ENCODE measurements around the gene CLSTN2. TPM values are rescaled to one million over a fixed set of nuclear protein-coding genes. Genes with fewer than 3 reads are reported as not detected.

CLSTN2 gene
- polyA plus RNA-seq, 3 donors: not detected

DNA sequence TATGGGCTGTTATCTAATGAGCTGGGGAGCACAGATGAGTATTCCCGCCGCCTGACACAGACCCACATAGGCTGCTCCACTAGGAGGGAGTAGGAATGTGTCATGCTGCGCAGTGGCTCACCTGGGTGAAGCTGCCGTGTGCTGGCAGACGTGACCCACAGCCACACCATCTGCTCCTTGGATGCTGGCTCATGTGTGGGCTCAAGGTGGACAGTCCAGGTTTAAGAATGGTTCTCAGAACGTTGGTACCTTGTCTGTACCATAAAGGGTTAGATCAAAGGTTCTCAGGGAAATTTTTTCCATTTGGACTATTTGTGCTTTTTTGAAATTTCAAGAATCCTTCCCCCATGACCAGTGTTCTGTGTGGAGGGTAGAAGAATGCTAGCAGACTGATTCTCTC, 403.9 kb downstream of the CLSTN2 start:
- WGBS (ENCODE audit: insufficient coverage): 98% methylated on average over 5 of the region's 6 CpGs

GRCh38 chr3:140341203-140341602, 406.2 kb downstream of the CLSTN2 start:
- H3K4me3 Mint-ChIP-seq: no peak overlapping the region
- DNase-seq: no peak
- Histone ChIP-seq H3K4me1 (ENCODE audit: control insufficient read depth in 1 of 2, insufficient read depth in 2 of 2, low read length in 2 of 2) (no peaks in the 10 kb centered on the region), H3K4me3 (replicated peaks in 1 of 3; ENCODE audit: low read depth in 2 of 3, low read length in 3 of 3) (no peak overlapping the region), H3K9me3 (replicated peaks in 1 of 2; ENCODE audit: control insufficient read depth in 1 of 2, insufficient read depth in 1 of 2, low read length in 2 of 2) (peaks cover 0 to under 1% of the 10 kb centered on the region in 2 donors), H3K36me3 (replicated peaks in 1 of 2; ENCODE audit: control insufficient read depth in 1 of 2, insufficient read depth in 2 of 2, low read length in 2 of 2) (no peaks in the 10 kb centered on the region), H3K9ac (ENCODE audit: insufficient read depth, low read length, poor library complexity, severe bottlenecking) (no peak overlapping the region), H2AFZ (ENCODE audit: insufficient read depth, low read depth, low read length, poor library complexity, severe bottlenecking) (no peak overlapping the region), H3K4me2 (replicated peaks; ENCODE audit: extremely low read depth, low read length, poor library complexity, severe bottlenecking) (no peak overlapping the region), H3K27me3 (ENCODE audit: control insufficient read depth in 2 of 2, insufficient read depth in 2 of 2, low read length in 2 of 2) (no peaks in the 10 kb centered on the region), H3K79me2 (ENCODE audit: insufficient read depth, low read length) (no peaks in the 10 kb centered on the region), H3K27ac (ENCODE audit: low read depth in 1 of 2, low read length in 2 of 2) (no peak overlapping the region), H4K20me1 (ENCODE audit: insufficient read depth, low read length) (no peaks in the 10 kb centered on the region)
- H3K27ac Mint-ChIP-seq: no peak overlapping the region
- H3K4me1 Mint-ChIP-seq: no peaks in the 10 kb centered on the region
- peaks cover 0 to 13% (median 7%) of the 10 kb centered on the region in 7 donors for H3K9me3 Mint-ChIP-seq
- intact Hi-C loops (cut with micrococcal nuclease): no loop called here
- no peaks in the 10 kb centered on the region for H3K36me3 Mint-ChIP-seq
- no peaks in the 10 kb centered on the region for H3K27me3 Mint-ChIP-seq (ENCODE audit: low read depth in 3 of 3)
- TF ChIP-seq, protein P1, sequence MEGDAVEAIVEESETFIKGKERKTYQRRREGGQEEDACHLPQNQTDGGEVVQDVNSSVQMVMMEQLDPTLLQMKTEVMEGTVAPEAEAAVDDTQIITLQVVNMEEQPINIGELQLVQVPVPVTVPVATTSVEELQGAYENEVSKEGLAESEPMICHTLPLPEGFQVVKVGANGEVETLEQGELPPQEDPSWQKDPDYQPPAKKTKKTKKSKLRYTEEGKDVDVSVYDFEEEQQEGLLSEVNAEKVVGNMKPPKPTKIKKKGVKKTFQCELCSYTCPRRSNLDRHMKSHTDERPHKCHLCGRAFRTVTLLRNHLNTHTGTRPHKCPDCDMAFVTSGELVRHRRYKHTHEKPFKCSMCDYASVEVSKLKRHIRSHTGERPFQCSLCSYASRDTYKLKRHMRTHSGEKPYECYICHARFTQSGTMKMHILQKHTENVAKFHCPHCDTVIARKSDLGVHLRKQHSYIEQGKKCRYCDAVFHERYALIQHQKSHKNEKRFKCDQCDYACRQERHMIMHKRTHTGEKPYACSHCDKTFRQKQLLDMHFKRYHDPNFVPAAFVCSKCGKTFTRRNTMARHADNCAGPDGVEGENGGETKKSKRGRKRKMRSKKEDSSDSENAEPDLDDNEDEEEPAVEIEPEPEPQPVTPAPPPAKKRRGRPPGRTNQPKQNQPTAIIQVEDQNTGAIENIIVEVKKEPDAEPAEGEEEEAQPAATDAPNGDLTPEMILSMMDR (IDR thresholded peaks at IDR 0.05): no peak
- WGBS (ENCODE audit: insufficient coverage): 40% methylated on average over 1 of the region's 5 CpGs

More for the DNA sequence above, 403.9 kb downstream of the CLSTN2 start:
- no peaks in the 10 kb centered on the region for H3K27me3 Mint-ChIP-seq (ENCODE audit: low read depth in 3 of 3)
- H3K4me1 Mint-ChIP-seq: no peaks in the 10 kb centered on the region
- H3K9me3 Mint-ChIP-seq: peaks cover 0 to 7% (median 3%) of the 10 kb centered on the region in 7 donors
- no peaks in the 10 kb centered on the region for H4K20me1 ChIP-seq (ENCODE audit: insufficient read depth, low read length)
- DNase-seq: no peak
- no peak overlapping the region for H3K4me2 ChIP-seq (replicated peaks; ENCODE audit: extremely low read depth, low read length, poor library complexity, severe bottlenecking)
- intact Hi-C loops (cut with micrococcal nuclease): no loop called here
- H3K4me3 Mint-ChIP-seq: no peak overlapping the region
- H3K9ac ChIP-seq (ENCODE audit: insufficient read depth, low read length, poor library complexity, severe bottlenecking): no peak overlapping the region
- no peaks in the 10 kb centered on the region for H3K36me3 Mint-ChIP-seq
- no peak overlapping the region for H2AFZ ChIP-seq (ENCODE audit: insufficient read depth, low read depth, low read length, poor library complexity, severe bottlenecking)
- no peak overlapping the region for H3K27ac Mint-ChIP-seq
- H3K4me3 ChIP-seq (replicated peaks in 1 of 3; ENCODE audit: low read depth in 2 of 3, low read length in 3 of 3): no peak overlapping the region
- H3K4me1 ChIP-seq (ENCODE audit: control insufficient read depth in 1 of 2, insufficient read depth in 2 of 2, low read length in 2 of 2): no peaks in the 10 kb centered on the region
- H3K79me2 ChIP-seq (ENCODE audit: insufficient read depth, low read length): no peaks in the 10 kb centered on the region
- no peak overlapping the region for H3K27ac ChIP-seq (ENCODE audit: low read depth in 1 of 2, low read length in 2 of 2)
- TF ChIP-seq, protein P1 (IDR thresholded peaks at IDR 0.05): no peak
- no peaks in the 10 kb centered on the region for H3K9me3 ChIP-seq (replicated peaks in 1 of 2; ENCODE audit: control insufficient read depth in 1 of 2, insufficient read depth in 1 of 2, low read length in 2 of 2)
- H3K36me3 ChIP-seq (replicated peaks in 1 of 2; ENCODE audit: control insufficient read depth in 1 of 2, insufficient read depth in 2 of 2, low read length in 2 of 2): no peaks in the 10 kb centered on the region
- H3K27me3 ChIP-seq (ENCODE audit: control insufficient read depth in 2 of 2, insufficient read depth in 2 of 2, low read length in 2 of 2): no peaks in the 10 kb centered on the region
